HG03565 (cell line): ENCODE data around the gene PTPRK.

Experiments
- ATAC-seq: cut with Tn5 transposase; IDR thresholded peaks from one replicate; pipeline ENCODE4 v1.9.1; 2021; ENCODE audit warnings: mild to moderate bottlenecking, moderate library complexity; ENCODE audit not compliant: unreplicated experiment

PTPRK gene

DNA sequence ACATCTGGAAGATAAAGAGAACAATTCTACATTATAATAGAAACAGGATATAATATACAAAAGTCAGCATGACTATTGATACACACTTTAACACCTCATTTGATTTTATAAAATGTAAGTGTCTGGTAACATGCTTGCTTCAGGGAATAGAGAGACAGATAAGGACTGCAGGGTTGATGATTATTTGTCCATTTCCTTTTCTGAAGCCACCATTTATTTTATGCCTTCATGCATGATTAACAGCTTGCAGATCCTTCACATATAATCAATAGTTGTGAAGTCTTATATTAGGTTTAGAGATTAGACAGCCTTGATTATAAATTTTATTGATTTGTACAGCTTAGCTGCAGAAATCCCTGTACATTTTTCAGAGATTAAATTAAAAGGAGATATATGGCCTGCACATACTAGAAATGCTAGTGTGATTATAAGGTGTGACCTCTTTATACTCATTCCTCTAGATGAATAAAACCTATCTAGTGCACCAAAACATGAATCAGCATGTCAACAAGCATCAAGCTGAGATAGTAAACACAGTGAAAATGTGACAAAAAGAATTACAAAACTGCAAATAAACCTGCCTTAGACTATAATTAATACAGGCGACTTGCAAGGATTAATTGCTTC, 420.7 kb downstream of the PTPRK start:
- no peak for ATAC-seq

DNA sequence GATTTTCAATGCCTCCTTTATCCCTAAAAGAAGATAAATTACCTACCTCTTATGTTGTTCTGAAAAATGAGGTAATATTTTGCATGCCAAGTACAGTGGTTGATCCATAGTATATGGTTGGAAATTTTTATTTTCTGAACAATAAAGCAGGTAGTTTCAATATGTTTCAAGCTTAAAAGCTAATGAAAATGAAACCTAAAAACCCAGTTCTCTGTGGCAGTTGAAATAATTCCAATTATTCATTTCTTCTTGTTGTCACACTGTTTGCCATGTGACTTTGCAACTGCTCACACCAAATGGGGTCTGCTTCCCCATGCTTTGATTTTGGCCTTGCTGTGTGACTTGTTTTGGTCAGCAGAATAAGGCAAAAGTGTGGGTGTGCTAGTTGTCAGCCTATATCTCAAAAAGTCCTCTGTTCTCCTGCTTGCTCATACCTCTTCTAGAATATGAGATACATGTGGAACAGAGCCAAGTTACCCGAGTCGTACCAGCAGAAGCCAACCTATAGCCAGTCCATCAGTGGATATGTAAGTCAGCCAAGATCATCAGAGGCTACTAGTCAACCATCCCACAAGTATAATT, 422.3 kb downstream of the PTPRK start:
- no peak for ATAC-seq

DNA sequence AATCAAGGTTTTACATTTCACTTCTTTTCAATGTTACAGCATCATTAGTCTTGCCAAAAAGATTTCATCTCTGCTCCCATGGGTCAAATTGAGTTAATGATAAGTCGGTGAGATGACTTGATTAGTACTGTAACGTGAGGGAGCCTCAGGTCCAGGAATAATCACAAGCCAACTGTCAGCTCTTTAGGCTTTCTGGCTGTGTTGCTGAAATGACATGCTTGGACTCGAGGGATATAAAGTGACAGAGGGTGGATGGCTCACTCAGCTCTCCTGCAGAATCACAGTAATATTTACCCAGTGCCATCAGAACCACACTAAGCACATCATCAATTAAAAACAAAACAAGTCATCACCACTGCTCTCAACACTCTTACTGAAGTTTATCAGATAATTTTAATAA, 423.4 kb downstream of the PTPRK start:
- ATAC-seq: no peak

DNA sequence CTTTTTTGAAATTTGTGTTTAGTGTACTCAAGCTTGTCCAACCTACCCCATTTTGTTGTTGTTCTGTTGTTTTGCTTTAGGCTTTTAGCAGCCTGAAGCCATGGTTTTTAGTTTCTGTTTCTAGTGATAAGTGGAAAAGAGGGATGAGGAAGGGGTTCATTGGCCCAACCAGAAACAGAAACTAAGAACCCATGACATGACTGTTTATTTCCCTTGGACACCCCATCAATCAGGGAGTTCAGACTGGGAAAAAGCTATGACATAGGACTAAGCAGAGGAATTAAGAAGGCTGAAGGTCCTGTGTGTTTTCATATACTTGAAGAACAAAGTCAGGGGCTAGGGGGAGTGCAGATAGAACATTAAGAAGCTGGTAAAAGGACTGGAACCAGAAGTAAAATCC, 425.0 kb downstream of the PTPRK start:
- ATAC-seq: no peak

DNA sequence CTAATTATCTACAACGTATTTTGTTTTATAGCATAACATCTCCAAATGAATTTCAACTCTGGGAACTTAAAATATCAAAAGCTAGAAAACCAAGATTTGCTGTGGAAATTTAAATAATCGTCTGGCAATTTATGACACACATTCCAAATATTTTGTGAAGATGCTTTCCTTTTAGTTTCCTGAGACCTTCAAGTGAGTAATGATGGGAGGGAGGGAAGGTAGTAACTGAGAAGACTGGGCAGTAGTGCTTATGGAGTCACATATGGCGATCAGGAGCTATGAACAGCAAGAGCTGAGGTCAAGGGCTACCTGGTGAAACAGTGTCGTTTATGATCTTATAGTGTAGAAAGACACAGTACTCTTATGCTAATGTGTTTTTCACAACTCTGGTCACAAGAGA, 441.4 kb downstream of the PTPRK start:
- ATAC-seq: no peak

DNA sequence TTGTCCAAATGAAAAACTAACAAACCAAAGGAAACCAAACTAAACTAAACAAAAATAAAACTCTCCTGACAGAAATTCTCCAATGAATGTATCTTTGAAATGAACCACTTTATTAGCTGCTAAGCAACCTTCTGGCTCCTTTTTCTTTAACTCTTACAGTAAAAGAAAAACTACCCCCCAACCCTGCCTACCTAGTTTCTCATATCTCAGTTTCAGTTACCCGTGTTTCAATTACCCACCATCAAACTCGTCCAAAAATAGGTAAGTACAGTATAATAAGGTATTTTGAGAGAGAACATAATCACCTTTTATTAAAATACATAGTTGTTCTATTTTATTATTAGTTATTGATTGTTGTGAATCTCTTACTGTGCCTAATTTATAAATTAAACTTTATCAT, 442.1 kb downstream of the PTPRK start:
- ATAC-seq: peak; percentile 55

DNA sequence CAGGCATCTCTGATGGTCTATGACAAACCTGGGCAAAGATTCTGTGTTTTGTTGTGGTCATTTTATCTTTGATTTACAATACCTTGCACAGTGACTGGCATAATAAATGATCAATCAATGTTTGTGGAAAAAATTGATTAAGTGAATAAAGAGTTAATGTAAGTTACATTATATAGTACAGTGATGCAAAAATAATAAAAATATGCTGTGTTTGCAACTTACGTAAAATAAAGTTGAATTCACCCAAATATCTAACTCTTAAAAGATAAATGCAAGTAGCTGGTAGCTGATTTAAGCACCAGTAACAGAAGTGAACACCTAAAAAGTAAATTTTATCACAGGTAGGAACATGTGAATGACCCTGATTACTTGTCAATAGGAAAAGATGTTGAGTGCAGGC, 443.6 kb downstream of the PTPRK start:
- no peak for ATAC-seq

DNA sequence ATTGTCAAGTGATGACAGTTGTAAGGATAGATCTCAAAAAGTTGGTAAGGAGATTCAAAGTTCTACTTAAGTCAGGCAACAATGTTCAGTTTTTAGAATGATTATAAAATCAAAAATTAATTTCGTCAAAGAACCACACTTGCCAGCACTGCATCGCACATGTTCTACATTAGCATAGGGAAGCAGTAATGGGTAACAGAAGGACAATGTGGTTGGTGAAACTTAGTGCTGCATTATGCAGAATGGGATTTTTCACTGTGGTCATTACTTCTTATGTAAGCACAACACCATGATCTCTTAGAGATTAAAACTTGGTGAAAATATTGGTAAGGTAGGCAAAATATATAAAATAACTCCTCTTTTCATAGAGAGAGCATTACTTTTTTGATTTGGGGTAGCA, 445.8 kb downstream of the PTPRK start:
- ATAC-seq: no peak

DNA sequence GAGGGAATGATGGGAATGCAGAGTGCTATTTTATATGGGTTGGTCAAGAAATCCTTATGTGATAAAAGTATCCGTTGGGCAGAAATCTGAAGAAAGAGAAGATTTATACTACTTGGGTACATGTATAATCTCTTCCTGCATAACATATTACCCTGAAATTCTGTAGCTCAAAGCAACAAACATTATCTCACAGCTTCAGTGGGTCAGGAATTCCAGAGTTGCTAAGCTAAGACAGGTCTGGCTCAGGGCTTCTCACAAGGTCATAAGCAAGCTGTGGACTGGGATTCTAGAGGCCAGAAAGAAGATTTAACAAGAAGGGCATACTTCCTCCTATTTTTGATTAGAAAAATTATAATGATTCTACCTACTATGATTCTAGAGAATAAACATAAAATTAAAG, 447.0 kb downstream of the PTPRK start:
- ATAC-seq: no peak

DNA sequence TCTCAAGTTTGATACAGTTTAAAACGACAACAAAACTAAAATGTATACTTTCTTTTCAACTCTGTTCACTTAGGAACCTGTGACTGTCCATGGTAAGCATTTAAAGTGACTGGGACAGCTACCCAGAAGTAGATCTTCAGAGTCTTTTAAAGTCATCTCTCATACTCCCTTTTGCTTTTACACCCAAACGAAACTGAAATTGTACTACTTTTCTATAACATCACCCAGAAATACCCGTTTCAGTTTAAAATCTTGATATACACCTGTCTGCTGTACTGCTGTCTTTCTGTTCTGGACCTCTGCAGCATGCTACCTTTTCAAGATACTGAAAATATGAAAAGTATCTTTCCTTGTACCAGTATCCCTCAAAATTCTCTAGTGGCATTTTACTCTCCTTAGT, 449.2 kb downstream of the PTPRK start:
- ATAC-seq: no peak

DNA sequence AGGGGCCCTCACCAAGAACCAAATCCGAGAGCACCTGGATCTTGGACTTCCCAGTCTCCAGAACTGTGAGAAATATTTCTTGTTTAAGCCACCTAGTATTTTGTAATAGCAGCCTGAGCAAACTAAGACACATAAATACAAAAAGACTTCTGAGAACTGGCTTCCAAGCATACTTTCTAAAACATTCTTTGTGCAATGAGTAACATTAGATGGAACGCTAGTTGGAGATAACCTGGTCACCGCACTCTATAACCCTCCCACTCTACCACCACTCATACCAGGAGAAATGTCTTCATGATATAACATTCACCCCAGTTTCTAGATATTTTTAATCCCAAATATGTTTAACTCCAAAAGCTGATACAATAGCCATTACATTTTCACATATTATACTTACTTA, 450.0 kb downstream of the PTPRK start:
- ATAC-seq: no peak

DNA sequence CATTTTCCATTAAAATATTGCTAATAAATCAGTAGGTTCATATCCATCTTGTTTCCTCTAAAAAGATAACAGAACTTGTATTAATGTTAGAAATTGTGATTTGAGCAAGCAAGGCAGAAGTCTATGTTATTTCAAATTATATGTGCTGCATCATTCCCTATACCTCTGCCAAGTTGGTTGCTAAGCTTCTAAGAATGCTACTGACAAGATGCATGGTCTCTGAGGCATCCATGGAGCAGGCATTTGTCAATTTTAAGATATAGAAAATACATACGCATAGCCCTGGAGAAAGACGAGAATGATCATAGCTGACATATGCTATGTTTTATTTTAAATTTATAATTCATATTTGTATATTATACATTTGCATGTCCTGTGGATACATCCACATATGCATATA, 451.2 kb downstream of the PTPRK start:
- no peak for ATAC-seq

DNA sequence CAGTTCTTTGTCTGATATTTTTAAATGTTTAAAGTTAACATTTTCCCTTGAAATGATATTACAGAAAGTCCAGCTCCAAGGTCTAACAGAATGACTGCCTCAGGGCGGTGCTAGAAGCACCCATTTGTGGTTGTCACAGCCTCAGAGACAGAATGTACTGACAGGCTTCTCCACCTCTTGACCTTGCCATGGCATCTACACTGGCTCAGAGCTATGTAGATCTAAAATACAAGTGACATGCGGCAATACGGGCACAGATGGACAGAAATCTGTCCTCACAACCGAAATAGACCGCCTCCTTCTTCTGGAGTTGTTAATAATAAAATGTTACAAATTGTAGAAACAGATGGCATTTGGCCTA, 452.3 kb downstream of the PTPRK start:
- ATAC-seq: no peak

DNA sequence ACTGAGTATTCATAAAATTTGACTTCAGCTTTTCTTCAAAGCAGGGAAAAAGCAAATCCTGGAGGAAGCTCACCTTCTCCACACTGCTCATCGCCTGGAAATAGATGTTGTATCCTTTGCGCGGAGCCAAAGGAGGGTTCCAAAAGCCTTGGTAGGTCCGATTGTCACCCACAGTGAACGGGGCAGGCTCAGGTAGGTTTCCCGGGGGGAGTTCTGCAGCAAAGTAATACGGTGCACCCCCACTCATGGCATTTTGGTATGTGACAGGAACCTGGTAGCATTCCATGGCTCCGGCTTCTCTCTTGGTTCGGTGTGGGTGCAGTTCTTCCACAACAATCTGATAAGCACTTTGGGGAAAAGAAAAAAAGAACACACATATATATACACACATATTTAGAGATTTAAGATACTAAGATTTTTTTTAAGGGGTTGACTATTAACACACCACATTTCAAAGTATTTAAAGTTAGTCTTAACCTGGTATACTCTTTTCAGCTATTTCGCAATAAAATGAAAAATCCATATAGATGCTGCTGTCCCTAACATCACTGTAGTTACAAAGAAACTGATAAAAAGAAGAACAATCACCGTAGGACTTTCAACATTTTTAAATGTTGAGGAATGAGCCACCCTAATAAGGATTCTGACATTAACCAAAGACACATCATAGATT, 452.8 kb downstream of the PTPRK start:
- ATAC-seq: no peak

DNA sequence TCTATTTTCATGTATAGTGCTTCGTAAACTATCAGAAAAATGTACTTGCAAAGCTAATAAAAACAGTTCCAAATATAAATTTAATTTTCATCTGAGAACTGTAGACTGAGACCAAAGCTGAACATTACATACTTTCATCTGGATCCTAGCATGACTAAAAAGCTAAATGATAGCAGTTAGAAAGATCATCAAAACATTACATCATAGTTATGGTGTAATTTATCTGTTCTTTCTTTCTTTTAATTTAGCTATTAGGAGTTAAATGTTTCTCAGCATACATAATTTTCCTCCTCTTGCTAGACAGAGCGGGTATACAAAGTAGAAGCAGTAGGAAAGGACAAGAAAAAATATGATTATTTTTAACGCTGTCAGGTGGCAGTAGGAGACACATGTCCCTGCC, 455.3 kb downstream of the PTPRK start:
- no peak for ATAC-seq

DNA sequence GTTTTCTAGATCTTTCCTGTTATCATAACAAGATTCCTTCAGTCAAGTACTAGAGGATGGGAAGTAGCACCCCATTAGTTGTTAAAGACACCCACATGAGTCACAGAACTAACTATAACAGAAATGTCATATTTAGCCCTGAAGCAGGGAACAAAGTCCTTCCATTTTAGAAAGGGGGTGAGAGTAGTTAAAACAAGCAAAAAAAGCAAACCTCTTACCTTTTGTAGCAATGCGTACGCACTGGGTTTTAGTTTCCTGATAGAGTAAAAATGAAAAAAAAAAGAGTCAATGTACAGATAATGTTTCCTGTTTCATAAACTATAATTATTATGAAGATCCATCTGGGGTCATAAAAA, 455.9 kb downstream of the PTPRK start:
- ATAC-seq: no peak

DNA sequence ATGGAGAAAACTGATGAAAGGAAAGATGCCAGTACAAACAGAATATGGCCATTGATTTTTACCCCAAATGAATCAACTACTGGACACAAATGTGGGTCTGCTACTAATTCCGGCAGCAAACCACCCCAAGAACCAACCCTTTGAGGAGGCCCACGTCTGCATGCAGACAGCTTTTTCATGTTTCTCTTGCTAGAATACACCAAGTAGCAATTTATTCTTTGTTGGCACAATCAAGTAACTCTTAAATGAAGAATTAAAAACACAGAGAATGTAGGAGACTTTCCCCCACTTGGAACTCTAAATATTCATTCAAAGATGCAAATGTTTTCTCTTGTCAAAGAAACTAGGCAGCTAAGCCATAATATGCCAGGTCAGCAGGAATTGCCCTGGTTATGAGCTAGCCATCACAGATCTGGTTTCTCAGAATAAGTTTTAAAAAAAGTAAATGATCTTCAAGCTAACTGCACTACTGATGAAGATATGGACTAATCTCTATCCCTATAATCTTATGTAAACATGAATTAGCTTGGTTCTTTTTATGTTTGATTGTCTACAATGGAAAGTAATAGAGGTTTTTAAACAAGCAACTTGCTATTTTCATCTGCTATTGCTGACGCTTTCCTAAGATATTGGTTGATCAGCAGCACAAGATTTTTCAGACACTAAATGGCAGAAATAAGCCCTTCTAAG, 456.4 kb downstream of the PTPRK start:
- ATAC-seq: no peak

DNA sequence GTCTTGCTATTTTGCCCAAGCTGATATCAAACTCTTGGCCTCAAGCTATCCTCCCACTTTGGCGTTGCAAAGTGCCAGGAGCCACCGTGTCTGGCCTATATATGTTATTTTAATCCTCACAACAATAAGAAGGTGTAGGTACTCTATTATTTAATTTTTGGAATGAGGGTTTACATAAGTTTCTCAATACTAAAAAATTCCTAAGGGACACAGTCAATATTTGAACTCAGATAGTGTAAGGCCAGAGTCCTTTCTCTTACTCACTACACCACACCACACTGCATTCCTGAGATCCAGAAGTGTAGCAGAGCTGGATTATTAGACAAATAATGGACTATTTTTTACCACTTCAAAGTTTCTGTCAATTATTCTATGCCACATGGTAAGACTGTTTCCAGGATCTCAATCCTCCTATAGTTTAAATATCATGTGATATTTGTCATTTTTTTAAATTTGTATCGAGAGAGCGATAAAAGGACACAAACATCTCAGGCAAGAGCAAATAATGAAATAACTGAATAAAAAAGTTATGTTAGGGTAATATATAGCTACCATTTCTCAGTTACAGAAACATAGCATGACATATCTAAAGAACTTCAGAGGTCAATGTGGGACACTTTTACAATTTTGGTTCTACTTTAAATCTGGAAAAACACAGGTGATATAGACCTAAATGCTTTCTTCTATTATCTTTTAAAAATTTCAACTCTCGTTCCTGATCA, 457.4 kb downstream of the PTPRK start:
- no peak for ATAC-seq

DNA sequence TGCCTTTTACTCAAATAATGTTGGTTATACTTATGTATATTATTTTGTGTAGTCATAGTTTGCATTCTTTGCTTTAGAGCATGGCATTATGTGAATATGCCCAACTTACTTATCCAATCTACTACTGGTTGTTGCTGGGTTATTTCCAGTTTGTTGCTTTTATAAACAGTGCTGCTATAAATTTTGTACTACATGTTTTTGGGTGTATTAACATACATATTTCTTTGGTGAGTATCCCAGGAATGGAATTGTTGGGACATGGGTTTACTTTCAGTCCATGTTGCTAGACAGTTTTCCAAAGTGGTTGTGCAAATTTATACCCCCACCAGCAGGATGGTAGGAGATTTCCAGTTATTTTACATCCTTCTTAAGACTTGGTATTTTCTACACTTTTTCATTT, 462.5 kb downstream of the PTPRK start:
- ATAC-seq: no peak

DNA sequence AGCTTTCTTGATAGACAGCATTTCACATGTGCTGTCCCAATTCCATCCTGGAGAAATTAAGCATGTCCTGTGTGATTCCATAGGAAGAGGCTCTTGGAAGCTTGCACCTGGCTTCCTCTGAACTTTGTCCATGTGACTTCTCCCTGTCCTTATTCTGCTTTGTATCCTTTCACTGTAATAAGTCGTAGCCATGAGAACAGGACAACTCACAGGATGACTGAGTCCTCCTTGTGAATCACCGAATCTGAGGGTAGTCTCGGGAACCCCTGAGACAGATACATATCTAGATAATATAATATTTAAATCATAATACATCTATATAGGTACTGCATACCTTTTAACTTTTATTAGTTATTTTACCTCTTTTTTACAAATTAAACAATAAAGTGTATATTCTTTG, 462.9 kb downstream of the PTPRK start:
- no peak for ATAC-seq

DNA sequence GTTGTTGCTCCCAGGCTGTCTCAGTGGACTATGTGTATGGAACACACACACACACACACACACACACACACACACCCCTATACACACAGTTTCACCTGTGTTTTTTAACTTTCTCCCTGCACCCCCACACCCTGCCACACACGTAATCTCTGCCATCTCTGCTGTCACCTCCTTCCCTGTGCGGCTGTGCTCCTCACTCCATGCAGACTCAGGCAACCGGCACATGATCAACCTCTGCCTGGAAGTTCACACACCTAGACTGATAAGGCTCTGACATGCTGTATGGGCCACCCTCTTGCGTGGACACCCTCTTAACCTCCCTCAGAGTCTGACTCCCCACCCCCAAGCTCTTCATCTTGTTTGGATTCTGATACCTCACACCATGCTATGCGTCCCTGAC, 467.3 kb downstream of the PTPRK start:
- ATAC-seq: no peak

DNA sequence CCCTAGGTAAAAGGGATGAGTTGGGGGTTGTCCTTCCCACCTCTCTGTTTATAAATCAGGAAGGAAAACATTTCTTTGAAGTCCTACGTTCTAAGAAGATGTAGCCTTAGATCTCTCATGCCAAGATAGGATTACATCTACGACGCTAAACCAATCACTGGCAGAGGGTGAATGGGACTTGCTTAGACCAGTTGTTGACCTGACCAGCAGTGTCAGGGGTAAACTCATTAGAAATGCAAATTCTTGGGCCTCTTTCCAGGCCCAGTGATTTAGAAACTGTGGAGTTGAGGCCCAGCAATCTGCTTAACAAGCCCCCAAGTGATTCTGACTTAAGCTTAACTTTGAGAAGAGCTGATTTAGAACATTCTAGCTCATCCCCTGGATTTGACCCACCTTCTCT, 472.4 kb downstream of the PTPRK start:
- no peak for ATAC-seq
